ENCODE results near the gene FAM151B. TPM values are rescaled to one million over a fixed set of nuclear protein-coding genes. Genes with fewer than 3 reads are reported as not detected.

FAM151B gene
- total and polyA plus RNA-seq, 2 of the 8 experiments (the other 6 are each of a cell fraction or from before 2014, with no cell fraction given), result 0.62 to 1.1 TPM

DNA sequence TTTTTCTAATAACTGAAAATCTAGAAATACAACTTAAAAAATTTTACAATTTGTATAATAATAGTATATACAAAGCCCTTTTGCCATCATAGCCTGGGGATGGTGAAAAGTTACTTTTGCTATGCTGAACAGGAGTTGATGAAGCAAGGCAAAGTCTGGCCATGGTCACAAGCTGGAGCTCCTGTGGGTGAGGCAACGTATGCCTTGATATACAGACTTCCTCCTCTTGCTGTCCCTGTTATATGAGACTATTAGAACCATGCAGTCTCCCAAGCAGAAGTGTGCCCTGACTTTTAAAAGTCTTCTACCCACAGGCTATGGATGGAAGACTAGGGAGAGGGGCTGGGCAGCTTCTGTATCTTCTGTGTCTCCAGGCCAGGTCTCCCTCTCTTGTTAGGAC is 15.7 kb downstream of the FAM151B start (continued):
- TF ChIP-seq, protein P1, sequence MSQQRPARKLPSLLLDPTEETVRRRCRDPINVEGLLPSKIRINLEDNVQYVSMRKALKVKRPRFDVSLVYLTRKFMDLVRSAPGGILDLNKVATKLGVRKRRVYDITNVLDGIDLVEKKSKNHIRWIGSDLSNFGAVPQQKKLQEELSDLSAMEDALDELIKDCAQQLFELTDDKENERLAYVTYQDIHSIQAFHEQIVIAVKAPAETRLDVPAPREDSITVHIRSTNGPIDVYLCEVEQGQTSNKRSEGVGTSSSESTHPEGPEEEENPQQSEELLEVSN (IDR thresholded peaks at IDR 0.05), result no peak
